HG03175 (cell line): ENCODE data around the gene OR8B12.
"Not testable (repeated sequence)": the region's sequence is repeated elsewhere in the genome, so short reads cannot be mapped to it uniquely, and the experiment has no call there.

Experiments
- ATAC-seq: cut with Tn5 transposase; IDR thresholded peaks from one replicate; pipeline ENCODE4 v1.9.1; 2021; ENCODE audit warnings: mild to moderate bottlenecking, moderate library complexity; ENCODE audit not compliant: unreplicated experiment

OR8B12 gene

DNA sequence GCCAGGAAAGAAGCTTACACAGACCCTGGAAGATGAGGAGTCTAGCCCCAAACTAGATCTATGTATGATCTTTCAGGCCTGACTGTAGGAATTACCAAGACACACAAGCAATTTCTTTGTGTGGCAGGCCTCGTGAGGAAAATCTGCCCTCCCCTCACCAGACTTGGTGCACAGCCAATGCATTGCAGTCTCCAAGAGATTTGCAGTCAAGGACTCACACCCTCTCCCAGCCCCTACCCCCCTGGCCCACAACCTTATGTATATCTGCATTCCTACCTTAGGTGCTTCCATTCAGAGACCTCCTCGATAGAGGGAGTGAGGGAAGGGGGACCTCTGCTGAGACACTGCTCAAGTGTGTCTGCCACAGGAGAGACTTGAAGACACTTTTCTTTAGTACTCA, 9.8 kb downstream of the OR8B12 start:
- no peak for ATAC-seq

- ATAC-seq, result no peak
Measured at GRCh38 chr11:124520550-124520854, 23.0 kb downstream of the OR8B12 start.

DNA sequence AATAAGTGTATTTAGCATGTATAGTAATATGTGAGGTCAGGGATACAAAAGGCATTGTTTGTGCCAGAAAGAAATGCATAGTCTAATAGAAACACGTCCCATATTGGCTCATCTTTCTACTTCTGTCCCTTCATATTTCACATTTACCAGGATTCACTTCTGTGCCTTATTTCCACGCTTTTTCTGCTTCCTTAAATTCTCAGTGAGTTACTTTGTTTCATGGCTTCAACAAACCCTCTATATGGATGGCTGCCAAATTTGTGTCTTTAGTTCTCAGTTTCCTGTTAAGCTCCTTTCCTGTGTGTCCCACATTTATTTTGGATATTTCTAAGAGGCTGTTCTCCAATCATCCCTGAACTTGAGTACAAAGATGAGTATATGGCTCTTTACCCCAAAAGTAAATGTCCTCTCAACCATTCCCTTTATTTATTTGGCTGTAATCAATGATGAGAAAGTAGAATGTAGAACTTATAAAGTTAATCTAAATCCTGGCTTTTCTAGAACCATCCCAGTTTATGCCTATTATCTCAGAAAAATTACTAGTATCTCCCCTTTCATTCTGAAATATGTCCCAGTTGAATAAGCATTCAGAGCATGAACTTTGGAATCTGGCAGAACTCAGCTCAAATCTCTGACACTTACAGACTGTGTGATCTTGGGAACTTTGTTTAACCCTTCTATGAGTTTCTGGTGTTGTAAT, 23.5 kb downstream of the OR8B12 start:
- no peak for ATAC-seq

DNA sequence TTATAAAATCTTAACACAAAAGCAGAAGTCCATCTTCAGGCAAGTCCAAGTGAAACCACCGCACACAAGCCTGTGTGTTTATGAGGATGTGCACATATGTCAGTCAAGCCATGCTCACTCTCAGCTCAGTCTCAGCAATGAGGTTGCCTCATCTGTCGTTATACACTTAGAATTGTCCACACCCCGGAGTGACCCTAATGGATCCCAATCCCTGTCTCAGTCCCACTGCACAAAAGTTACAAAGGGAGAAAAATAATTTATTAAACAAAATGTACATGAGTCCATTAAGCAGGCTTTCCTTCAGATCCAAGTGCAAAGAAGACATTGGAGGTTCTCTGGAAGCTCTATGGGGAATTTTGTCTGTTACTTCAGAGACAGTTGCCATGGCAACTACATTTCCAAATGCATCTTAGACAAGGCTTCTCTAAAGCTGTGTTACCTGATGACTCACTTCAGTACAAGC, 24.4 kb downstream of the OR8B12 start:
- no peak for ATAC-seq

- ATAC-seq, result no peak
Measured at GRCh38 chr11:124517314-124517713, 26.1 kb downstream of the OR8B12 start.

DNA sequence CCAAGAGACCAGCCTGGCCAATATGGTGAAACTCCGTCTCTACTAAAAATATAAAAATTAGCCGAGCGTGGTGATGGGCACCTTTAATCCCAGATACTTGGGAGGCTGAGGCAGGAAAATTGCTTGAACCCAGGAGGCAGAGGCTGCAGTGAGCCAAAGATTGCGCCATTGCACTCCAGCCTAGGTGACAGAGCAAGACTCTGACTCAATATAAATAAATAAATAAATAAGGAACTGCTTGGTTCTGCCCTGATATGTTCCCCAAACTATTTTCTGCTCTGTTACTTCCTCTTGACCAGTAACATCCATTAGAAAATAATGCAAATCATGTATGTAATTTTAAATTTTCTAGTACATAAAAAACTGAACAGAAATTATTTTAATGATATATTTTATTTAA, 28.8 kb downstream of the OR8B12 start:
- ATAC-seq, result not testable (repeated sequence)

DNA sequence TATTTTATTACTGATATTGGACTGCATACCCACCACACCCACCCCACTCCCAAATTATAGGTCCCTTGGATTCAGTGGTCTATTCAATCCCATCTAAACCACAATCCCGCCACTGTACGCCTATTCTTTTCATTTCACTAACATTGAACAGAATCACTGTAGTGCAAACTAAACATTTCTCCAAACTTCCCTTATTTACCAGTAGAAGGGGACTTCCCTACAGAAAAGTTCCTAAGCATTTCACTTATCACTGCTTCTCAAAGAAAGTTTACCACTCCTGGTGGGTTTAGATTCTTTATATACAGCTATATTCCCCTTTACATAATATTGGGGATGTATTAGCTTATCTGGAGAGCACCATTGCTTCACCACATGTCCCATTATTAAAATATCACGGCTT, 29.3 kb downstream of the OR8B12 start:
- no peak for ATAC-seq

DNA sequence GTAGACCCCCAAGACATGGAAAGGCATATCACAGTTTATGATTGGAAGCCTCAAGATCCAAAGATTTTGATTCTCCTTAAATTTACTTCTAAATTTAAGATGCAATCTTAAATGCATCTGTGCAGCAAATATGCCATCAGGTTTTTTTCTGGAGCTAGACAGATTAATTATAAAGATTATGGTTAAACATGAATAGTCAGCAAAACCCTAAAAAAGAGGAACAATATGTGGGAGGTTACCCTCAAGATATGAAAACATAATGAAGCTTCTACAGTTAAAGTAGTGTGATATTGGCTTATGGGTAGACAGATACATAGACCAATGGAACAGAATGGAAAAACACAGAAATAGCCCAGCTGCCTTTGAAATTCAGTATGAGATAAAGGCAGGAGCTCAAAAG, 31.7 kb downstream of the OR8B12 start:
- no peak for ATAC-seq

DNA sequence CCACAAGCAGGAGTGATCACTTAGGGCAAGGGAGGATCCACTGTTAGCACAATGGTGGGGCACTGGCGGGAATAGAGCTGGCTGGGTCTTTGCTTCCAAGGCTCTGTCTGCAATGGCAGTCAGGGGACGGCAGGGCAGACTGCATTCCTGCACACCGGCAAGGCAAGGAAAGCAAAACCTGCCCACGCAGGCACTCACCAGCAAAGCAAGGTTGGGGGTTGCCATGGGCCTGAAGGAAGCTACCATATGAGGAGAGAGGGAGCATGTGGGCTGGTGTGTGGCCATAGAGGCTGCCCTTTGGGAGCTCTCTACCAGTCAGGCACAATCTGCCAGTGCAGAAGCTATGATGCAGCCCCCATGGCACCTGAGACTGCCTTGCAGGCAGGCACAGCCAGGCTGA, 33.2 kb downstream of the OR8B12 start:
- no peak for ATAC-seq

DNA sequence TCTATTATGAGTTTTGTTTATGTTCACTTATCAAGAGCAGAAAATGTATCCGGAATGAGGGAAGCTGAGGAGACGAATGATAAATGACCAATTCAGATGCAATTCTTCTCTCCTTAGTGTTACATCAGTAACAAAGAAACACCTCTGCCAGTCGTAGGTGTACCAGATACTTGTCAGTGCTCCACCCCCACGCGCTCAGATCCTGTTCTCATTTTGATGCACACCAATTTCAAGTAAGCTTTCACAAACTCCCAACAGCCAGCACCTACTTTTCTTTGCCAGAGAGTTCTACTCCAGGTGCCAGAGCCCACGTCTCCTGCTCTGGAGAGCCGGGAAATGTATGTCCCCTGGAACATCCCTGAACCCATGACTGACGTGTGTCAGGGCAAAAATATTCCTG, 43.7 kb downstream of the OR8B12 start:
- no peak for ATAC-seq

- no peak for ATAC-seq
Measured at GRCh38 chr11:124493016-124493655, 50.3 kb downstream of the OR8B12 start.
